Left lung (tissue), 10 donors: ENCODE data around the gene ADAMTSL5. TPM values are rescaled to one million over a fixed set of nuclear protein-coding genes. Genes with fewer than 3 reads are reported as not detected.
A peak's percentile ranks its signal among the peaks of the same experiment; 100 is the strongest.

Source experiments
- ATAC-seq: fragments of 200-7000 bp; cut with Tn5 transposase; one replicate; pipeline ENCODE4 v1.9.1; 2020; ENCODE audit warnings: moderate library complexity
- DNase-seq, 4 donors: peaks; one replicate each; pipeline ENCODE4 v3.0.0-alpha.2; 2013 to 2020
- H3K27ac ChIP-seq, 2 donors: fragments of 200-600 bp; sonication (generic) in 1 of 2; one replicate each; pipeline versions ENCODE4 v1.5.0 to v1.8.0; 2020 to 2021
- H3K27me3 ChIP-seq, 2 donors: fragments of 200-600 bp; sonication (generic) in 1 of 2; one replicate each; pipeline versions ENCODE4 v1.5.0 to v1.8.0; 2020 to 2021
- H3K36me3 ChIP-seq, 2 donors: fragments of 200-600 bp; sonication (generic) in 1 of 2; one replicate each; pipeline versions ENCODE4 v1.5.0 to v1.8.0; 2020 to 2021
- H3K4me1 ChIP-seq, 2 donors: fragments of 200-600 bp; one replicate each; pipeline ENCODE4 v1.8.0; 2021
- H3K4me3 ChIP-seq, 2 donors: fragments of 200-600 bp; sonication (generic) in 1 of 2; one replicate each; pipeline versions ENCODE4 v1.5.0 to v1.8.0; 2020 to 2021; ENCODE audit warnings: mild to moderate bottlenecking in 1 of 2
- H3K9me3 ChIP-seq, 2 donors: fragments of 200-600 bp; sonication (generic) in 1 of 2; one replicate each; pipeline versions ENCODE4 v1.5.0 to v1.8.0; 2020 to 2021
- intact Hi-C, 2 donors: fragments of 100-400 bp; cut with DNase I; formaldehyde crosslinking; loops; one replicate each; pipeline versions ENCODE4 v1.11.2 to v1.14.2; 2022
- polyA plus RNA-seq, 6 donors: library from polyadenylated mRNA; unstranded; fragments of 120-200 nt; gene quantifications; one replicate each; pipeline ENCODE4 v1.2.1, GENCODE V29; 2013; ENCODE audit not compliant: insufficient read length in 6 of 6
- total RNA-seq, 2 donors: library from RNA; stranded (reverse); fragmentation: NEBNext Ultra II Directional; extraction: Animal tissue kit (Norgen Biotek cat#: 25700); gene quantifications; one replicate each; pipeline ENCODE4 v1.2.1, GENCODE V29; 2021
- TF ChIP-seq, protein P1 (sequence below), 2 donors: fragments of 200-600 bp; sonication (generic) in 1 of 2; IDR thresholded peaks; one replicate each; pipeline versions ENCODE4 v1.5.0 to v1.8.0; 2021; ENCODE audit warnings: antibody characterized with exemption in 2 of 2
- donor health status: DM: no; HTN: yes; CAD: no.
- donor health status: DM: no; HTN: no; CAD: no.

The ADAMTSL5 gene
- total and polyA plus RNA-seq, 8 donors: 0.32 to 5.3 (median 0.60) TPM

DNA sequence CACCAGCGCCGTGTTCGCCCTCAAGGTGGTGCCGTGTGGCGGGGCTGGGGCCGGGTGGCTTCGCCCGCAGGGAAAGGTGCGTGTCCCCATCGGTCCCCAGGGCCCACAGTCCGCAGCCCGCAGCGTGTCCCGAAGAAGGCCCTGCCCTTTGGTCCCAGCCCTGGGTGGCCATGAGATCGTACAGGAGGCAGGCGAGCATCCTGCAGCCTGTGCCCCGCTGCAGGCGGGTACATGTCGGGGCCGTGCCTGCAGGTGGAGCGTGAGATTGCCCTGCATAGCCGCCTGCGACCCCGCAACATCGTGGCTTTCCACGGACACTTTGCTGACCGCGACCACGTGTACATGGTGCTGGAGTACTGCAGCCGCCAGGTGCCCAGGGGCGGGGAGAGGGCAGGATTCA, 12.5 kb upstream of the ADAMTSL5 start:
- Histone ChIP-seq H3K4me3 (no peak overlapping the region), H3K36me3 (no peaks in the 10 kb centered on the region), H3K4me1 (peaks cover 0 to 6% of the 10 kb centered on the region in 2 donors), H3K27me3 (peaks cover 33 to 96% of the 10 kb centered on the region in 2 donors), H3K9me3 (no peaks in the 10 kb centered on the region), H3K27ac (no peak overlapping the region)
- DNase-seq: peak in 1 of 4 donors; percentile 80
- TF ChIP-seq, protein P1, sequence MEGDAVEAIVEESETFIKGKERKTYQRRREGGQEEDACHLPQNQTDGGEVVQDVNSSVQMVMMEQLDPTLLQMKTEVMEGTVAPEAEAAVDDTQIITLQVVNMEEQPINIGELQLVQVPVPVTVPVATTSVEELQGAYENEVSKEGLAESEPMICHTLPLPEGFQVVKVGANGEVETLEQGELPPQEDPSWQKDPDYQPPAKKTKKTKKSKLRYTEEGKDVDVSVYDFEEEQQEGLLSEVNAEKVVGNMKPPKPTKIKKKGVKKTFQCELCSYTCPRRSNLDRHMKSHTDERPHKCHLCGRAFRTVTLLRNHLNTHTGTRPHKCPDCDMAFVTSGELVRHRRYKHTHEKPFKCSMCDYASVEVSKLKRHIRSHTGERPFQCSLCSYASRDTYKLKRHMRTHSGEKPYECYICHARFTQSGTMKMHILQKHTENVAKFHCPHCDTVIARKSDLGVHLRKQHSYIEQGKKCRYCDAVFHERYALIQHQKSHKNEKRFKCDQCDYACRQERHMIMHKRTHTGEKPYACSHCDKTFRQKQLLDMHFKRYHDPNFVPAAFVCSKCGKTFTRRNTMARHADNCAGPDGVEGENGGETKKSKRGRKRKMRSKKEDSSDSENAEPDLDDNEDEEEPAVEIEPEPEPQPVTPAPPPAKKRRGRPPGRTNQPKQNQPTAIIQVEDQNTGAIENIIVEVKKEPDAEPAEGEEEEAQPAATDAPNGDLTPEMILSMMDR (IDR thresholded peaks at IDR 0.05): no peak
- intact Hi-C loops: no loop called here
- ATAC-seq: no peak

DNA sequence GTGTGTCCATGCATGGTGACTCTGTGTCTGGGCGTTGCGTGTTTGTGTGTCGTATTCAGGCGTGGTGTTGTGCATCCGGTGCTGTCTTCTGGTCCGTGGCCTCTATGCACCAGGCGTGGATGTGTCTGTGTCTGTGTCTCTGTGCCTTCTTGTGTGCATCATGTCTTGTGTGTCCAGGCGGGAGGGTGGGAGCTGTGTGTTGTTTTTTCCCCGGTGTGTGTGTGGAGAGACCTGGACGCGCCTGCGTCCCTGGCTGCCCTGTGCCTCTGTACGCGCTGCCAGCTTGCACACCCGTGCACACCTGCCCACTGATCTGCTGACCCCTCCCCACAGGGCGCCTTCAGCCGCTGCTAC, 12.1 kb upstream of the ADAMTSL5 start:
- peaks cover 33 to 96% of the 10 kb centered on the region in 2 donors for H3K27me3 ChIP-seq

GRCh38 chr19:1524287-1524971, 11.6 kb upstream of the ADAMTSL5 start:
- no peak for DNase-seq
- TF ChIP-seq, protein P1 (IDR thresholded peaks at IDR 0.05): no peak
- H3K36me3 ChIP-seq: no peaks in the 10 kb centered on the region
- H3K27ac ChIP-seq: no peak overlapping the region
- H3K9me3 ChIP-seq: no peaks in the 10 kb centered on the region
- no peak overlapping the region for H3K4me3 ChIP-seq
- peaks cover 33 to 95% of the 10 kb centered on the region in 2 donors for H3K27me3 ChIP-seq
- intact Hi-C loops: no loop called here
- no peak for ATAC-seq
- peaks cover 0 to 6% of the 10 kb centered on the region in 2 donors for H3K4me1 ChIP-seq

More for the DNA sequence above, 12.1 kb upstream of the ADAMTSL5 start:
- TF ChIP-seq, protein P1 (IDR thresholded peaks at IDR 0.05): no peak
- no peak for ATAC-seq
- no peaks in the 10 kb centered on the region for H3K9me3 ChIP-seq
- intact Hi-C loops: no loop called here
- no peak overlapping the region for H3K27ac ChIP-seq
- no peak for DNase-seq
- H3K36me3 ChIP-seq: no peaks in the 10 kb centered on the region
- no peak overlapping the region for H3K4me3 ChIP-seq
- peaks cover 0 to 6% of the 10 kb centered on the region in 2 donors for H3K4me1 ChIP-seq

GRCh38 chr19:1523412-1524286, 10.8 kb upstream of the ADAMTSL5 start, which contains the start of gene PLK5:
Gene PLK5, plus strand, starts transcription at chr19:1524077. Its CDS starts 2,920 bp downstream, at chr19:1526997.
- TF ChIP-seq, protein P1 (IDR thresholded peaks at IDR 0.05): no peak
- no peaks in the 10 kb centered on the region for H3K36me3 ChIP-seq
- DNase-seq: no peak
- peaks cover 29 to 92% of the 10 kb centered on the region in 2 donors for H3K27me3 ChIP-seq
- H3K9me3 ChIP-seq: no peaks in the 10 kb centered on the region
- H3K4me1 ChIP-seq: peaks cover 0 to 6% of the 10 kb centered on the region in 2 donors
- ATAC-seq: no peak
- H3K27ac ChIP-seq: no peak within 1 kb of the TSS
- H3K4me3 ChIP-seq: no peak within 1 kb of the TSS
- intact Hi-C loops: no loop called here

DNA sequence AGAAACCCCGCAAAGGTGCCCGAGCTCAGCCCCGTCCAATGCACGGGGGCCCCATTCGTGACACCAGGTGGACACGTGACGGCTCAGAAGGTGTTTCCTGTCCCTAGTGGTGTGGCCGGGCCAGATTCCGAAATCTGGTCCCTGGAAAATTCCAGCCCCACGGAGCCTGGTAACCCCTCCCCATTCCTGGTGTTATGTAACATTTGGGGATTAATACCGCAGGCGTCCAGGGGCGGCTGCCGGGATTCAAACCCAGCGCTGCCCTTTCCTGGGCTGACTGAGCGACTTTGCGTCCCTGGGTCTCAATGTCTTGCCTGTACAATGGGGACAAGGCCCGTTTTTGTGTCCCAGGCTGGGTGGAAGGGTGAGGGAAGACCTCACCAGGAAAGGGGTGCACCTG, 10.0 kb upstream of the ADAMTSL5 start:
- no peak for DNase-seq
- Histone ChIP-seq H3K27me3 (peaks cover 29 to 94% of the 10 kb centered on the region in 2 donors), H3K4me3 (no peak overlapping the region), H3K4me1 (peaks cover 0 to 6% of the 10 kb centered on the region in 2 donors), H3K9me3 (no peaks in the 10 kb centered on the region), H3K36me3 (no peaks in the 10 kb centered on the region), H3K27ac (no peak overlapping the region)
- TF ChIP-seq, protein P1 (IDR thresholded peaks at IDR 0.05): no peak
- no peak for ATAC-seq
- intact Hi-C loops: no loop called here
